GM21390 (cell line): Measurements from ENCODE around the gene SLC5A8.

Experiments used
- ATAC-seq: cut with Tn5 transposase; IDR thresholded peaks from one replicate; pipeline ENCODE4 v1.9.1; 2021; ENCODE audit not compliant: unreplicated experiment

The SLC5A8 gene, protein sequence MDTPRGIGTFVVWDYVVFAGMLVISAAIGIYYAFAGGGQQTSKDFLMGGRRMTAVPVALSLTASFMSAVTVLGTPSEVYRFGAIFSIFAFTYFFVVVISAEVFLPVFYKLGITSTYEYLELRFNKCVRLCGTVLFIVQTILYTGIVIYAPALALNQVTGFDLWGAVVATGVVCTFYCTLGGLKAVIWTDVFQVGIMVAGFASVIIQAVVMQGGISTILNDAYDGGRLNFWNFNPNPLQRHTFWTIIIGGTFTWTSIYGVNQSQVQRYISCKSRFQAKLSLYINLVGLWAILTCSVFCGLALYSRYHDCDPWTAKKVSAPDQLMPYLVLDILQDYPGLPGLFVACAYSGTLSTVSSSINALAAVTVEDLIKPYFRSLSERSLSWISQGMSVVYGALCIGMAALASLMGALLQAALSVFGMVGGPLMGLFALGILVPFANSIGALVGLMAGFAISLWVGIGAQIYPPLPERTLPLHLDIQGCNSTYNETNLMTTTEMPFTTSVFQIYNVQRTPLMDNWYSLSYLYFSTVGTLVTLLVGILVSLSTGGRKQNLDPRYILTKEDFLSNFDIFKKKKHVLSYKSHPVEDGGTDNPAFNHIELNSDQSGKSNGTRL

DNA sequence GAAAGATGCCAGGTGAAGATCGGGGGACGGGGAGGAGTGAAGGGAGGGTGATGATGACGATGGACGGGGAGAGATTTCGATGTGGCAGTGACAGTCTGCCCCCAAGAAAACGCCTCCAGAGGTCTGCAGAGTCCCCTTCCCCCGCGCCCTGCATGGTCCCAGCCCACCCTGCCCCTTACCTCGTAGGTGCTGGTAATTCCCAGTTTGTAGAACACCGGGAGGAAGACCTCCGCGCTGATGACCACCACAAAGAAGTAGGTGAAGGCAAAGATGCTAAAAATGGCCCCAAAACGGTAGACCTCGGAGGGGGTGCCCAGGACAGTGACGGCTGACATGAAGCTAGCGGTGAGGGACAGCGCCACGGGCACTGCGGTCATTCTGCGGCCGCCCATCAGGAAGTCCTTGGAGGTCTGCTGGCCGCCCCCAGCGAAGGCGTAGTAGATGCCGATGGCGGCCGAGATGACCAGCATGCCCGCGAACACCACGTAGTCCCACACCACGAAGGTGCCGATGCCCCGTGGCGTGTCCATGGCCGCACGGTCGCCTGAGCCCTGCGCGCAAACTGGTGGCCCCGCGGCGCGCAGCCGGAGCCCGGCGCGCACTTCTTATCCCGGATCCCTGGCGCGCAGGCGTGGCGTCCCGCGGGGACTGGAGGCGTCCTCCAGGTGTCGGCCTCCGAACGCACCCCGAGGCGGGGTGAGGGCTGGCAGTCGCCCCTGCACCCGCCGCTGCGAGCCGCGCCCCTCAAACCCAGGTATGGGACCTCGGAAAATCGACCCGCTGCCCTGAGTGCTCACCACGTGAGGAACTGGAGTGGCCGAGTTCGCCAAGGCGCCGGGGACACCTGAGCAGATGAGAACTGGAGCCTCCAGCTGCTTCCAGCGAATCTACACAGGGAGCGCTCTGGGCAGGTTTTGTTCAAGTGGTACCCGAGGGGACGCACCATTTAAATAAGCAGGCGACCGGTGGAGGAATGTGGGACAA, at the start of gene SLC5A8:
Gene SLC5A8 (minus strand): TSS at position 920 of the 984 bp plus-strand sequence. CDS start 390 bp downstream, at position 530.
- no peak for ATAC-seq

- no peak for ATAC-seq
Measured at GRCh38 chr12:101257357-101257756, 47.3 kb upstream of the SLC5A8 start.

DNA sequence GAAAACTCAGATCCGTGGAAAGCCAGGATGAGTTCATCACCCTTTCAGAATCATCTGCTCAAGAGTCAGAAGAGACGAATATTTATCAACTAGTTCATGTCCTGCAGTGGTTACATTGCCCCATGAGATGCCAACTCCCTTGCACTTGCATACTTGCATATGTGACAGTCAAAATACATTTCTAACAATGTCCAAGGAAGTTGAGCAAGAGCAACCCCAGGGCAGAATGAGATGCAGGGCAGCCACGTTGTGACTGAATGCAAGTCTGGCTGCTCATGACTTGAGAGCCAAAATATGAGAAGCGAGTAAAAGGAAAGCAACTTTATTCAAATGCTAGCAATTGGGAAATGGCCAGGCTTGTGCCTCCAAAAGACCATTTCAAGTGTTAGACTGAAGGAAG, 46.2 kb upstream of the SLC5A8 start:
- no peak for ATAC-seq

- ATAC-seq: no peak
Measured at GRCh38 chr12:101243616-101244015, 33.6 kb upstream of the SLC5A8 start.

- ATAC-seq: no peak
Measured at GRCh38 chr12:101243074-101243473, 33.0 kb upstream of the SLC5A8 start.

GRCh38 chr12:101238800-101239329, 28.8 kb upstream of the SLC5A8 start:
- no peak for ATAC-seq

DNA sequence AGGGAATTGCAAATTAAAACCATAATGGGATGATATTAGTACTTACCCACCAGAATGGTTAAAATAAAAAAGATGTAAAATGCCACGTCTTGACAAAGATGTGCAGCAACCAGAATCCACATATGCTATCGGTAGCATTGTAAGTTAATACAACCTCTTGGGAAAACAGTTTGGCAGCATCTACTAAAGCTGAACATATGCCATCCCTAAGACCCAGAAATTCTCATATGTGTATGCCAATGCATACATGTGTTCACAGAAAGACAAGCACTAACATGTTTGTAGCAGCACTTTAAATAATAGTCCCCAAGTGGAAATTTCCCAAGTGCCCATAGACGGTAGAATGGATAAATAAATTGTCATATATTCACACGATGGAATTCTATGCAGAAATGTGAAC, 28.3 kb upstream of the SLC5A8 start:
- ATAC-seq: no peak

DNA sequence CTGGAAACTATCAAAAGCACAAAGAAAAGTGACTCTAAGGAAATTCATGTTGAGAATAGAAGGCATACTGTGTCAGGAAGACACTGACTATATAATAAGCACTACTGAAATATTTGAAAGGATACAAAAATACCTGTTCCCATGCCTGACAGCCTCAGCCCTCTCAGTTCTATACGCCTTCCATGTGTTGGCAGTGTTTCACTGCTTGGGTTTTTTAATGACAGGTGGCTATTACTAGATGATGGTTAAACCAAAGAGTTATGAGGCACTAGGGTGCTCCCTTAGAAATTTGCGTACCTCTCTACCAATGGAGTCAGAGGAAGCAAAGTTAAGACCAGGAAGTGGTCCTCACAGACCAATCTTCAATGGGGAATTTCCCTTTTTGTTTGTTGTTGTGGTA, 25.6 kb upstream of the SLC5A8 start:
- no peak for ATAC-seq

DNA sequence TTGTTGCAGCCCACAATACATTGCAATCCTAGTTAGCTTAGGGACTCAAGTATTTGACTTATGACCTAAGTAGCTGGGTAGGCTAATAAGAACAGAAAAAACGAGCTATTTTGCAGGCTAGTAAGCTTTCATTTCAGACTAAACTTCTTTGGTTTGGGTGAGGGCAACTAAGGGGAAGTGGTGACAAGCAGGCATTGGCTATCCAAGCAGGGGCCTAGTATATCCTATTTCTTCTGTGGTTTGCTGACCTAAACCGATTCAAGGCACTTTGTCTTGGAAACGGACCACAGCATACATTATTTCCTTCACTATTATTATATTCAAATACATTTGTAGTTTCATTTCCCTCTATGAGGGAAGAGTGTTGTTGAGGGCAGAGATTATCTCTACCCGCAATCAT, 21.6 kb upstream of the SLC5A8 start:
- ATAC-seq: no peak

DNA sequence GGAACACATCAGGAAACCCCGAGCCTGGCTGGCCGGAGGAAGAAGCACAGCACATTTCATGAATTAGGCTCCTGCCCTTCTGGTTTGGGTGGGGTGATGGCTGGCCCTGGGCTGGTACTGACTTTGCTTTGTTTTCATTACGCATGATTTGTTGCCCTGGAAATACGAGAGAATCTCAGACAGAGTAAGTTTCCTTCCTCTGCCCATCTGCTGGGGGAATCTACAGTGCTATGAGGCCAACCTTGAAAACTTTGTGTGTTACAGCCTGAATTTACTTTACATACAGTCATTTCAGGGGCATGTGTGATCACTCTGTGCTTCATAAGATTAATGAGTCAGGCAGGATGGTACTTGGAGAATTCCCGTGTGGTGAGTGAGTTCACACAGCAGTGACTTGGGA, 20.5 kb upstream of the SLC5A8 start:
- no peak for ATAC-seq

- no peak for ATAC-seq
Measured at GRCh38 chr12:101229841-101230241, 19.8 kb upstream of the SLC5A8 start.

DNA sequence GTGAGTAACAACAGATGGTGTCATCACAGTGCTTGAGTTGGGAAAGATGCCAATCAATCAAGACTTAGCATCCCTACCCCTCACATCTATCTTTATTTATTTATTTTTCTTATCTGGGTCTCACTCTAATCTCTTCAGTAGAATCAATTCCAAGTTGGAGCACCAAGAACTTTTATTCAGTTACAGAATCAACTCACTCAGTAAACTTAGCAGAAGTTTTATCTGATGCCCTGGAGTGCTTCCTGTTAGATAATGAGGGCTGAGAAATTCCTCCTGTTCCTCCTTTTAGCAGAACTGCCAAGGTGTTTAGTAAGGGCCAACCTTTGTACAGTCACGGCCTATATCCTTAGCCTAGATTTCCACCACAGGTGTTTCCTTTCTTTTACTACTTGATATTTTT, 11.3 kb upstream of the SLC5A8 start:
- no peak for ATAC-seq

DNA sequence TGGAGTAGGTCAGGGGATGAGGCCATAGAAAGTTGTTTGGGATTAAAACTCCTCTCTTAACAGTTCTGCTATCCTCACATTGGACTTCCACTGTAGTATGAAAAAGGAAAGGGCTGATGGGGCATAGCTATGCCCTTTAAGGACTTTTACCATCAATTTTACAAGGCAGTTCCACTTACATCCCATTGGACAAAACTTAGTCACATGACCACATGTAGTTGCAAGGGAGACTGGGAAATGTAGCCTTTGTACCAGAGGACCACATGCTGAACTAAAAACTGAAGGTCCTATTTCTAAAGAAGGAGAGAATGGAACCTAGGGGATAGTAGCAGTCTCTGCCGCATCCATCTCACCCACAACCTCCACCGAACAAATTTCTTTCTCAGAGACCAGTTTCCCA, 6.8 kb upstream of the SLC5A8 start:
- ATAC-seq: no peak

DNA sequence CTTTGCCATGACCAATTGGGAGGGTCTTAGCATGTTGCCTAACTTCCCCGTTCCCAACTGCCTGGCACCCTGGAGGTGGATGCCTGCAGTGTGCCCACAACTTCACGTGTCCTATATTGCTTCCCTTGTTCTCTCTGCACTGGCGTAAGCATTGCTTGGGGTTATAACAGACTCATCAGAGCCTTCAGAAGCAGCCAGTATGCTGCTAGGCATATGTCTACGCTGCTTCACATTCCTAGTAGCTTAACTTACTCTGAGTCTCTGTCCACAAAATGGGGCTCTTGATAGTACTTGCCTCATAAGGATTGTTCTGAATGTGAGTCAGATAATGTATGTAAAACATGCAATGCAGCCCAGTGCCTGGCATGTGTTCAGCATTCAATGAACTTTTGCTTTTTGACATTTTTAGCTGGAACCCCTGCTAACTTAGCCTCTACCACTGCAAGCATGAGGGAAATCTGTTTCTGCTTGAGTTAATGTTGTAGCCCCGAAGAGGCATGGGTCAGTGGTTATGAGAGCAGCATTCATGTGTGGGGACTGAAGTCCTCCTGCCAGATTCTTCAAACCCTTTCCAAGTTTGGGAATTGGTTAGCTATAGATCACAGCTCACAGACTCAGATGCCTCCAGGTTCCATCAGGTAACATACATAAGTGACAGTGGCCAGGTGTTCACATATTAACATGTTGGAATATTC, 2.8 kb downstream of the SLC5A8 start:
- ATAC-seq: no peak

DNA sequence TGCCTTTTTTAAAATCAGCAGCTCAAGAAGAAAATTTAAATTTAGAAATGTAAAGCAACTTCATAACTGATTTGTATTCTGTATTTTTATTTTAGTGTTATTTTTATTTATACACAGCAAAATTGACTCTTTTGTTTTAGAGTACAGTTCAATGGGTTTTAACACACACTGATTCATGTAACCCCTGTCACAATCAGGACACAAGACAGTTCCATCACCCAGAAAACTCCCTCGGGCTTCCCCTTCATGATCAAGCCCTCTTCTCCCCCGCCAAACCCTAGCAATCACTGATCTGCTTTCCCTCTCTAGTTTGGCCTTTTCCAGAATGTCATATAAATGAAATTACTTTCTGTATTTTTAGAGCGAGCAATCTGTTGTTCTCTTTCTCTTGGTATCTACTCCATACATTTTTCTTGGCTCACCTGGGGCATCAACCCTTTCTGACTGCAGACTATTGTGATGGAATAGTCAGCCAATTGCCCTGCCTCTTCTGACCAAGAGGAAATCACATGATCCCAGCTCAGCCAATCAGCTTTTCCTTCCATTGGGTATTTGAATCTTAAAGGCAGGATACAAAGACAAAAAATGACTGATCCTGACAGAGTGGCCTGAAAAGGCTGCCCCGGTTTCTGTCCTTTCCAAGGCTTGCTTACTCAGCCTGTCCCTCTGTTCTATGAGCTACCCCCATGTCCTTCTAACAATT, 5.3 kb downstream of the SLC5A8 start:
- ATAC-seq: no peak

- ATAC-seq: no peak
Measured at GRCh38 chr12:101200824-101201223, 9.2 kb downstream of the SLC5A8 start.

DNA sequence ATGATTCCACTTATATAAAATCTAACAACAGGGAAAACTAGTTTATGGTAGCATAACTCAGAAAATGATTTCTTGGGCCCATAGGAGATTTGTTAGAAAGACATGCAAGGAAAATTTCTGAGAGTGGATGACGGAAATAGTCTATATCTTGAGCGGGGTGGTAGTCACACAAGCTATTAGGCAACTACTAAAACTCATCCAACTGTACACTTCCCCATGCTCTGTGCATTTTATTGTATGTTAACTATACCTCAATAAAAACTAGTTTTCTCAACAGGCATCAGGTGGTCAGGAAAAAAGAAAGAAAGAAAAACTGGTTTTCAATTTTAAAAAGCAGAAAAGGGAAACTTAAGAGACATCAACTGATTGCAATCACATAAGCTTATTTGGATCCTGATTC, 9.9 kb downstream of the SLC5A8 start:
- no peak for ATAC-seq

DNA sequence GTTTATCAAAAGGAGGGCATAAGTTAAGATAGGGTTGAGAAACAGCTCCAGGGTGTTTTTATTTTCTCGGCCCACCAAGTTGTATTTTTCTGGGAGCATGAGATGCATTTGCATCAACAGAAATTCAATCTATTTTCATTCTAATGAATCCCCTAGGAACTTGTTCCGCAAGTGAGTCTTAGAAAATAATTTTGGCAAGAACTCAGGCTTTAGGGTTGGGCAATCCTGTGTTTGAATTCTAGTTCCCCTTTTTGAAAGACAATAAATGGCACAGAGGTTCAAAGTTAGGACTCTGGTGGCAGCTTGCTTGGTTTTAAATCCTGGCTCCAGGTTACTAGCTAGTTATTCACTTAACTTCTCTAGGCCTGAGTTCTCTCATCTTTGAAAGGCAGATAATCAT, 23.7 kb downstream of the SLC5A8 start:
- no peak for ATAC-seq

DNA sequence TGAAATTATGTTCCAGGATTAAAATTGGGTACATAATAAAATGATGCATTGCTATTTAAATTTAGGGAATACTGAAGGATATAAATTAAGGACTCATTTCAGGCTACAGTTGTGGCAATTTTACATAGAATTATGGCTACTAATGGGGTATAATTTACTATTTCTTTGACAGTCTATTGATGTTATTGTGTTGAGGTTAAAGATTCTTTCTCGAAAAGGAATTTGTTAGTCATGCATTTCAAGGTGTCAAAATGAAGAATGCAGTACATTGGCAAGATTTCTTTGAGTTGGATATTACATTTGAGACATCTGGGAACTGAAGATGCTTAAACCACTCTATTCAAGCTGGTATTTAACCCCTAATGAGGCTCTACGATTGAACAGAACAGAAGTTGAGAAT, 28.3 kb downstream of the SLC5A8 start:
- ATAC-seq: no peak

DNA sequence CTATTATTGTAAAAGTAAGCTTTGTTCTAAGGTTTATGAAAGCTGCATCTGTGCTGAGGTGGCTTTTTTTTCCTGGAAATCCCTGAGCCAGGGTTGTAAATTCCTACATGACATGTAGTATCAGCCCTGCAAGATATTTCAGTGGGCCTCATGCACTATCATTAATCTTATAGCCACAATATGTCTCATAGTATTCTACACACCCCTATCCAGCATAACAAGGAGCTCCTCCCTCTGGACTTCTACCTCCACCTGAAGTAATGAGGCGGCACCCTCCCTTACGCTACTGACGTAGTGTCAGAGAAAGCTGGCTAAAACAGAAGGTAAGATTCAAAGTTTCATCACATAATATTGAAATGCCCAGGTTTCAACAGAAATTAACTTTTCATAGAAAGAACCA, 35.5 kb downstream of the SLC5A8 start:
- no peak for ATAC-seq
